WTC11 (cell line): ENCODE results near the gene STX19.

Experiments
- ATF2 ChIP-seq: sonication (generic); formaldehyde crosslinking; IDR thresholded peaks from 2 replicates; pipeline ENCODE4 v1.8.1; 2022; ENCODE audit warnings: low read depth, missing genetic modification reagents, borderline replicate concordance
- CBFB ChIP-seq: sonication (generic); formaldehyde crosslinking; IDR thresholded peaks from 2 replicates; pipeline ENCODE4 v1.8.1; 2022; ENCODE audit warnings: mild to moderate bottlenecking, low read depth, missing genetic modification reagents
- CTCF ChIP-seq: fragments of 200-600 bp; IDR thresholded peaks from 2 replicates; pipeline ENCODE4 v1.8.0; 2022; ENCODE audit warnings: antibody characterized with exemption
- ERG ChIP-seq: fragments of 250-450 bp; sonication (Bioruptor Pico); IDR thresholded peaks from 2 replicates; pipeline ENCODE4 v1.8.0; 2021; ENCODE audit warnings: mild to moderate bottlenecking
- ESRRA ChIP-seq: sonication (generic); formaldehyde crosslinking; IDR thresholded peaks from 2 replicates; pipeline ENCODE4 v1.8.1; 2022; ENCODE audit warnings: mild to moderate bottlenecking, missing genetic modification reagents, borderline replicate concordance
- FOXP1 ChIP-seq: sonication (generic); formaldehyde crosslinking; IDR thresholded peaks from 2 replicates; pipeline ENCODE4 v1.8.0; 2022; ENCODE audit warnings: missing genetic modification reagents, mild to moderate bottlenecking, moderate library complexity, borderline replicate concordance
- JAZF1 ChIP-seq: fragments of 250-450 bp; sonication (Bioruptor Pico); IDR thresholded peaks from 2 replicates; pipeline ENCODE4 v1.9.0; 2021; ENCODE audit warnings: moderate library complexity, mild to moderate bottlenecking, inconsistent platforms
- JUN ChIP-seq: sonication (generic); formaldehyde crosslinking; IDR thresholded peaks from 2 replicates; pipeline ENCODE4 v1.8.0; 2023; ENCODE audit warnings: mild to moderate bottlenecking, missing genetic modification reagents
- MAX ChIP-seq: sonication (generic); formaldehyde crosslinking; IDR thresholded peaks from 2 replicates; pipeline ENCODE4 v1.8.0; 2022; ENCODE audit warnings: mild to moderate bottlenecking, missing genetic modification reagents
- NFYB ChIP-seq: sonication (generic); formaldehyde crosslinking; conservative IDR thresholded peaks from 2 replicates; pipeline ENCODE4 v1.8.0; 2022; ENCODE audit warnings: low read depth, missing genetic modification reagents
- NR3C1 ChIP-seq: sonication (generic); formaldehyde crosslinking; conservative IDR thresholded peaks from 2 replicates; pipeline ENCODE4 v1.8.1; 2023; ENCODE audit warnings: low read depth, mild to moderate bottlenecking, missing genetic modification reagents
- ZNF263 ChIP-seq: sonication (generic); formaldehyde crosslinking; IDR thresholded peaks from 2 replicates; pipeline ENCODE4 v1.8.1; 2022; ENCODE audit warnings: low read depth, mild to moderate bottlenecking, moderate library complexity, missing genetic modification reagents

- TF ChIP-seq CTCF (no peak), CBFB (no peak), JAZF1 (no peak), ESRRA (CRISPR knock-in tag) (no peak), MAX (CRISPR knock-in tag) (peak; percentile 61; the same call in 1 of the 2 replicates), ERG (CRISPR knock-in tag) (no peak), ZNF263 (CRISPR knock-in tag) (no peak), NFYB (peak; percentile 74), FOXP1 (peak; percentile 45; the same call in 1 of the 2 replicates), ATF2 (no peak), JUN (CRISPR knock-in tag) (no peak), NR3C1 (CRISPR knock-in tag) (no peak)
These were observed 48.3 kb downstream of the STX19 start, which contains the start of gene ARL13B for GRCh38 chr3:93979850-93980676.
